Gastroesophageal sphincter (tissue), 4 donors: ENCODE measurements around the gene KIF13A. TPM values are rescaled to one million over a fixed set of nuclear protein-coding genes. Genes with fewer than 3 reads are reported as not detected.
"Not testable (repeated sequence)": the region's sequence is repeated elsewhere in the genome, so short reads cannot be mapped to it uniquely, and the experiment has no call there.

Experiments
- ATAC-seq: fragments of 150-250 bp; one replicate; pipeline ENCODE4 v1.9.1; 2016; ENCODE audit warnings: mild to moderate bottlenecking, moderate library complexity
- H3K27ac ChIP-seq, 4 donors: fragments of 200-600 bp; sonication (generic) in 3 of 4; 1 replicate in 3 of 4; 2 replicates in 1 of 4; pipeline ENCODE4 v1.5.1; 2016 to 2019
- H3K27me3 ChIP-seq: fragments of 200-600 bp; sonication (generic); one replicate; pipeline ENCODE4 v1.5.1; 2019
- H3K36me3 ChIP-seq, 2 donors: fragments of 200-600 bp; sonication (generic); one replicate each; pipeline ENCODE4 v1.5.1; 2019; ENCODE audit warnings: control low read depth in 1 of 2
- H3K4me1 ChIP-seq, 3 donors: fragments of 200-600 bp; sonication (generic); 1 replicate in 2 of 3; 2 replicates in 1 of 3; pipeline ENCODE4 v1.5.1; 2016 to 2019; ENCODE audit warnings: control low read depth in 2 of 3
- H3K4me3 ChIP-seq, 2 donors: fragments of 200-600 bp; sonication (generic); one replicate each; pipeline ENCODE4 v1.5.1; 2019; ENCODE audit warnings: mild to moderate bottlenecking in 1 of 2, moderate library complexity in 1 of 2
- H3K9me3 ChIP-seq, 3 donors: fragments of 200-600 bp; sonication (generic); one replicate each; pipeline ENCODE4 v1.5.1; 2017 to 2019; ENCODE audit warnings: control low read depth in 2 of 3
- EP300 ChIP-seq: sonication (generic); formaldehyde crosslinking; IDR thresholded peaks from one replicate; pipeline ENCODE4 v1.6.1; 2017; ENCODE audit warnings: antibody characterized with exemption, mild to moderate bottlenecking
- POLR2A ChIP-seq, 2 donors: fragments of 450-650 bp; IDR thresholded peaks; one replicate each; pipeline ENCODE4 v1.6.1; 2017; ENCODE audit warnings: antibody characterized with exemption in 2 of 2, mild to moderate bottlenecking in 2 of 2, moderate library complexity in 1 of 2
- POLR2AphosphoS5 ChIP-seq: sonication (generic); formaldehyde crosslinking; IDR thresholded peaks from one replicate; pipeline ENCODE4 v1.6.1; 2017; ENCODE audit warnings: antibody characterized with exemption
- WGBS, 2 donors: methylation state at CpG; one replicate each; pipeline ENCODE4 v1.1.5; 2018; ENCODE audit warnings: low coverage in 1 of 2; 5-methylcytosine and 5-hydroxymethylcytosine counted together
- total RNA-seq, 4 donors: library from RNA; depleted of rRNA; stranded (reverse); fragments of >200 nt; gene quantifications; one replicate each; pipeline ENCODE4 v1.1.0, GENCODE V29; 2016
- TF ChIP-seq, protein P1 (sequence below), 4 experiments: fragments of 200-600 bp in 2 of 4; fragments of 450-650 bp in 2 of 4; sonication (generic) in 1 of 4; IDR thresholded peaks; one replicate each; pipeline ENCODE4 v1.5.1; 2017 to 2019; ENCODE audit warnings: antibody characterized with exemption in 4 of 4, mild to moderate bottlenecking in 2 of 4, moderate library complexity in 2 of 4

KIF13A gene
- total RNA-seq, 4 donors from 2014 or later = 67.7 to 98.9 (median 84.1) TPM

DNA sequence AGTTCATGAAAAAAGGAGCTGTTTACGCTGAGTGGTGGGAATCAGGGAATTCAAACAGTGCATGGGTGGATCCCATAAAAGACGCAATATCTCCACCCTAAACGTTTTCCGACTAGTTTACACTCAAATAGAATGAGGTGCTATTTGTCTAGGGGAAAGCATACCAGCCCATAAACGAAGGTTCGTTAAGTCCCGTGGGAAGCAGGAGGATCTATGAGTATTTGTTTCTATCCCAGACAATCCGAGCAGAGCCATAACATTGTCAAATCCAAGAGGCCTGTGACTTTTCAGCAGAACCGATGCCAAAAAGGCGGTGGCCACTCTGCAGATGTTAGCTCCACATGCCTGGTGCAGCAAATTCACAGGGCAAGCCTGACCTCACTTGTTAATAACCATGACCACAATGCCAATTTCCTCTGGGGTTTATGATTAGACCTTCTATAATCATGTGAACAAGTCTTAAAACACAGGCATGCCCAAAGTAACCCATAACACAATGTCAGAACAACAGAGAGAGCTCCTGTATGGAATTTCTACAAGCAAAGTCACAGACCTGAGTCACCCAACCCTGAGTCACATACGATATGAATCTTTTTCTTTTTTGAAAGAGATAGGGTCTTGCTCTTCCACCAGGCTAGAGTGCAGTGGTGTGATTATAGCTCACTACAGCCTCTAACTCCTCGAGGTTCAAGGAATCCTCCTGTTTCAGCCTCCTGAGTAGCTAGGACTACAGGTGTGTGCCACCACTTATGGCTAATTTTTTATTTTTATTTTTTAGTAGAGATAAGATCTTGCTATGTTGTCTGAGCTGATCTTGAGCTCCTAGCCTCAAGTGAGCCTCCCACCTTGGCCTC lies 123.3 kb downstream of the KIF13A start:
- TF ChIP-seq, protein P1, sequence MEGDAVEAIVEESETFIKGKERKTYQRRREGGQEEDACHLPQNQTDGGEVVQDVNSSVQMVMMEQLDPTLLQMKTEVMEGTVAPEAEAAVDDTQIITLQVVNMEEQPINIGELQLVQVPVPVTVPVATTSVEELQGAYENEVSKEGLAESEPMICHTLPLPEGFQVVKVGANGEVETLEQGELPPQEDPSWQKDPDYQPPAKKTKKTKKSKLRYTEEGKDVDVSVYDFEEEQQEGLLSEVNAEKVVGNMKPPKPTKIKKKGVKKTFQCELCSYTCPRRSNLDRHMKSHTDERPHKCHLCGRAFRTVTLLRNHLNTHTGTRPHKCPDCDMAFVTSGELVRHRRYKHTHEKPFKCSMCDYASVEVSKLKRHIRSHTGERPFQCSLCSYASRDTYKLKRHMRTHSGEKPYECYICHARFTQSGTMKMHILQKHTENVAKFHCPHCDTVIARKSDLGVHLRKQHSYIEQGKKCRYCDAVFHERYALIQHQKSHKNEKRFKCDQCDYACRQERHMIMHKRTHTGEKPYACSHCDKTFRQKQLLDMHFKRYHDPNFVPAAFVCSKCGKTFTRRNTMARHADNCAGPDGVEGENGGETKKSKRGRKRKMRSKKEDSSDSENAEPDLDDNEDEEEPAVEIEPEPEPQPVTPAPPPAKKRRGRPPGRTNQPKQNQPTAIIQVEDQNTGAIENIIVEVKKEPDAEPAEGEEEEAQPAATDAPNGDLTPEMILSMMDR (IDR thresholded peaks at IDR 0.05) = no peak
- no peak for TF ChIP-seq POLR2AphosphoS5
- TF ChIP-seq POLR2A (IDR thresholded peaks at IDR 0.05) = no peak
- TF ChIP-seq EP300 = no peak
- no peak overlapping the region for H3K4me3 ChIP-seq
- 49 to 68% methylated on average over 7 to 12 of the region's 12 CpGs for WGBS, 2 donors
- H3K9me3 ChIP-seq = no peaks in the 10 kb centered on the region
- H3K27me3 ChIP-seq = no peaks in the 10 kb centered on the region
- ATAC-seq = no peak
- peaks cover 23 to 87% (median 25%) of the 10 kb centered on the region in 3 donors for H3K4me1 ChIP-seq
- peak overlapping the region; percentile 74 to 80 (median 79) for H3K27ac ChIP-seq
- H3K36me3 ChIP-seq = no peaks in the 10 kb centered on the region

- peaks cover 19 to 70% (median 20%) of the 10 kb centered on the region in 3 donors for H3K4me1 ChIP-seq
- H3K36me3 ChIP-seq = no peaks in the 10 kb centered on the region
- WGBS, 2 donors = 71 to 95% methylated on average over 1 of the region's 1 CpG
- TF ChIP-seq EP300 (no peak), POLR2AphosphoS5 (no peak), POLR2A (IDR thresholded peaks at IDR 0.05) (no peak)
- TF ChIP-seq, protein P1 (IDR thresholded peaks at IDR 0.05) = no peak
- no peaks in the 10 kb centered on the region for H3K9me3 ChIP-seq
- H3K27ac ChIP-seq = peak overlapping the region in 1 of 4 donors; percentile 80
- no peak overlapping the region for H3K4me3 ChIP-seq
- no peak for ATAC-seq
- H3K27me3 ChIP-seq = no peaks in the 10 kb centered on the region
These were observed 126.1 kb downstream of the KIF13A start for GRCh38 chr6:17861361-17861760.

- Histone ChIP-seq H3K9me3 (no peaks in the 10 kb centered on the region), H3K27me3 (no peaks in the 10 kb centered on the region), H3K27ac (peak overlapping the region in 1 of 4 donors; percentile 11), H3K4me3 (no peak overlapping the region), H3K36me3 (peaks cover 0 to 8% of the 10 kb centered on the region in 2 donors), H3K4me1 (peaks cover 7 to 60% (median 9%) of the 10 kb centered on the region in 3 donors)
- WGBS, 2 donors = 100% methylated on average over 4 of the region's 4 CpGs; no CpG with 5 or more reads in 1 of the 2 donors
- TF ChIP-seq POLR2A (IDR thresholded peaks at IDR 0.05) (no peak), EP300 (no peak), POLR2AphosphoS5 (no peak)
- TF ChIP-seq, protein P1 (IDR thresholded peaks at IDR 0.05) = no peak
- no peak for ATAC-seq
These were observed 127.6 kb downstream of the KIF13A start for GRCh38 chr6:17859846-17860245.

DNA sequence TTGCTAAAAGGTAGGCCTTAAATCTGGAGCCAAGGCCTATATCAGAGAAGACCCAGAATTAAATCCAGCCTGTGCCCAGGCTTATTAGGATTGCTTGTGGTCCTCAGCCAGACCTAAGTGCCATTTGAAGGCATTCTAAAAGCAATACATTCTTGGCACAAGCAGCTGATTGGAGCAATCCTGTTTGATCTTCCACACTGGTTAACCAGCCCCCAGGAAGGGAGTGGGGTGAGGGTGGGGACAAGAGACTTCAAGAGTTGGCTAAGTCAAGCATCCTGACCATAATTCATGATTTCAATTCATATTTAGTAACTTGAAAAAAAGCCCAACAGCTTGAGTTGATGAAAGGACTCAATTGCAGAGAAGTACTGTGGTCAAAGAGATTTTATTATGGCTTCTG lies 128.9 kb downstream of the KIF13A start:
- TF ChIP-seq, protein P1 (IDR thresholded peaks at IDR 0.05) = no peak
- TF ChIP-seq POLR2A (IDR thresholded peaks at IDR 0.05) = no peak
- TF ChIP-seq POLR2AphosphoS5 = no peak
- TF ChIP-seq EP300 = no peak
- Histone ChIP-seq H3K4me3 (no peak overlapping the region), H3K27me3 (no peaks in the 10 kb centered on the region), H3K27ac (no peak overlapping the region), H3K4me1 (peaks cover 0 to 48% (median 4%) of the 10 kb centered on the region in 3 donors), H3K36me3 (peaks cover 0 to 8% of the 10 kb centered on the region in 2 donors), H3K9me3 (no peaks in the 10 kb centered on the region)
- no peak for ATAC-seq

- WGBS, 2 donors = 77 to 91% methylated on average over 7 of the region's 7 CpGs
- H3K4me3 ChIP-seq, H3K36me3 ChIP-seq, H3K27me3 ChIP-seq, H3K9me3 ChIP-seq, H3K27ac ChIP-seq, ATAC-seq: not testable (repeated sequence)
- peaks cover 0 to 49% (median 7%) of the 10 kb centered on the region in 3 donors for H3K4me1 ChIP-seq
These were observed 130.2 kb downstream of the KIF13A start for GRCh38 chr6:17857188-17857587.
